Activated CD4-positive, alpha-beta T cell treated with anti-CD3 and anti-CD28 coated beads, Interleukin-2, amount 50 U/mL, for 24 hours (primary cell): ENCODE measurements around the gene S100A14.
"Not testable (repeated sequence)": the region's sequence is repeated elsewhere in the genome, so short reads cannot be mapped to it uniquely, and the experiment has no call there.

Source experiments
- DNase-seq, 2 donors: peaks; one replicate each; pipeline ENCODE4 v3.0.0-alpha.2; 2020; ENCODE audit warnings: low read depth in 1 of 2, low spot score in 1 of 2

S100A14 gene

DNA sequence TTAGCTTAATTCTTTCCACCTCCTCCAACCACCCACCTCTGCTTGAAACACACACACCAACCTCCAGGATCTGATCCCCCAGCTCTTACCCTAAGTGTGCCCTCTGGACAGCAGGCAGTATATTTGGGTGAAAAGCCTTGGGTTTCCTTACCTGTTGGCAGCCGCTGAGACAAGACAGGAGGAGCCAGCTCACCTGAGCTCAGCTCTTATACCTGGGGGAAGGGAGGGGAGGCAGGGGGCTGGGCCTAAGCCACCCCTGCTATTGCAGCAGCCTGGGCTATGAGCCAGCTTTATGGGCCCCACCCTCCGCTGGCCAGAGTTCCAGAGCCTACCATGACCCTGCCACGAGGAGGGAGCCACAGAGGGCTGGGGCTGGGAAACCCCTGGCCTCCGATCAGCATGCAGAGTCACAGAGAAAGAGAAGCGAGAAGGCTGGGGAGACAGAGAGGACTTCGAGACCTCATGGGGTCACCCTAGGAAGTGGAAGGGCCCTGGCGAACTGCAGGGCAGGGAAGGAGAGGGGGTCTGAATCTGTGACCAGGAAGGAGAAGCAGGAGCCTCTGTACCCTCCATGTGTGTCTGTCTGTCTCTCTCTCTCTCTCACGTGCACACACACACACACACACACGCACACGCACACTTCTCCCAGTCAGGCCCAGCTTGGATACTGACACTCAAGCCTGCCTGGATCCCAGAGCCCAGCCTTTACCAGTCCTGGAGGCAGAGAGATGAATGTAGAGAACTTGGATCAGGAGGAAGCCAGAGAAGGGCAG lies at the start of gene S100A14:
TSS of gene S100A14 (minus strand) at position 182 of the 773 bp plus-strand sequence. CDS start 467 bp downstream, outside the sequence.
- DNase-seq = no peak

DNA sequence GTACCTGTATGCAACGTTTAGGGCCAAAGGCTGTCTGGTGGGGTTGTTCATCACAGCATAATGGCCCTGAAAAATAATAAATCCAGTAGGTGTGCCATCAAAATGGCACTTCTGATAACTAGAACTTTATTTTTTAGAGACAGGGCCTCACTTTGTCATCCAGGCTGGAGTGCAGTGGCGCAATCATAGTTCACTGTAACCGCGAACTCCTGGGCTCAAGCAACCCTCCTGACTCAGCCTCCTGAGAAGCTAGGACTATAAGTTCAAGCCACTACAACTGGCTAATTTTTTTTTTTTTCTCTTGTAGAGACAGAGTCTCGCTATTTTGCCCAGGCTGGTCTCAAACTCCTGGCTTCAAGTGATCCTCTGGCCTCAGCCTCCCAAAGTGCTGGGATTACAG lies 47.1 kb upstream of the S100A14 start:
- no peak for DNase-seq

DNA sequence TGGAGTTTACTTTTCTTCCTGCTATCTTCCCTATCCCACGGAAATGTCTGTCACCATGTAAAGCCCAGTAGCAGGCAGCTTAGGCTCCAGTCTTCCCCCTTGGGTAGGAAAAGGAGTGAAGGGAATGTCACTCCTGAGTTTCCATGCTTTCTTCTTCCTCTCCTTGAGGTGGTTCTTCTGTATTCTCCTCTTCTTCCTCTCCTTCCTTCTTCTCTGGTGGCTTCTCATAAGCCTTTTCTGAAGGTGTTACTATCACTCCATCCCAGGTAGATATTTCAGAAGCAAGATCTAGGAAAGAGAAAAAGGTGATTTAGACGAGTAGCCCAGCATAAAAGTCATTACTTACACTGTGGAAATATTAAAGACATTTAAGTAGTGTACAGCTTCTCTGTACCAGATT lies 46.1 kb upstream of the S100A14 start:
- DNase-seq = no peak

- DNase-seq = no peak
Observed at GRCh38 chr1:153661111-153661708, 45.1 kb upstream of the S100A14 start.

- DNase-seq = no peak
Observed at GRCh38 chr1:153659656-153660055, 43.5 kb upstream of the S100A14 start.

- DNase-seq = no peak
Observed at GRCh38 chr1:153659175-153659534, 43.0 kb upstream of the S100A14 start.

DNA sequence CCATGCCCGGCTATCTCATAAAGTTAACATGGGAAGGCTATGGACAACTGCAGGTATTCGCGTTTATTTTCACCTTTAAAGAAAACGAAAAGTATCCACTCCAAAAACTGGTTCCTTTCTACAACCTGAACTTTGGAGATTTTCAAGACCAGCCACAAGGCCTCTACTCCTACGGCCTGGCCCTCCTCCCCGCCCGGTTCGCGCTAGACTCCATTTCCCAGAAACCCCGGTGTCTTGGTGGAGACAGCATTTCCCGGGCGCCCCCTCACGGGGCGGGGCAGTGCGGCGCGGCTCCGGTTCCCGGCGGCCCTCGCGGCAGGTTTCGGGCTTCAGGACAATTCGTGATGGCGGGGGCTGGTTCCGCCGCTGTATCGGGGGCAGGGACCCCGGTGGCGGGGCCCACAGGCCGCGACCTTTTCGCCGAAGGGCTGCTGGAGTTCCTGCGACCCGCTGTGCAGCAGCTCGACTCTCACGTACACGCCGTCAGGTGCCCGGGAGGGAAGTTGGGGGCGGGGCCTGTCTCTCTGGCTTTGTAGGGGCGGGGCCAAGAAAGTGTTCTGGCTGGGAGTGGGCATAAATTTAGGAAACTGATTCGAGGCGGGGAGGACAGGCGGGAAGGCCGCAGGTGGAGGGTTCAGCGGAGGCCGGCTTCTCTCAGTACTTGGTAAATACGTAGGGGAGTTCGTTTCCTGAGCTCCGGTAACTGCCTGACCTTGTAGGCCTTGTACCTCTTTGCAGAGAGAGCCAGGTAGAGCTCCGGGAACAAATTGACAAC lies 42.5 kb upstream of the S100A14 start, which contains the start of gene SNAPIN:
TSS of gene SNAPIN (plus strand) at position 304 of the 775 bp plus-strand sequence. CDS start at position 345, 41 bp downstream.
- peak; percentile 79 to 86 for DNase-seq

DNA sequence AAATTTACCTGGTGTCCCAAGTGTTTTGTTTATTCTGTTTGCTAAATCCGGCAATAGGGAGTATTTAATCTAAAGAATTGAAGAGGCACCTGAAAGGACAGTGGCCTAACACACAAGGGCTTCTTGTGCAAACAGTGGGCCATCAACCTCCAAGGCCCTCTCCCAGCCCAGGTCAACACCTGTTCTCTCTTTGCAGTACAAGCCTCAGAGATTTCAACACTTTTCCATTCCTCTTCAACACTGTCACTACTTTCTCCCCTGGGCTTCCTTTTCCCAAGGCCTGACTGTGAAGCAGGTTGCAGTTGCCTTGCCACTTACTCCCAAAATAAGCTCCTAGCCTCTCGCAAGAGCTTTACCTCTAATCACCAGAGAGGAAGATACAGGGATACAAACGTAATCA lies 39.2 kb upstream of the S100A14 start:
- DNase-seq = no peak

DNA sequence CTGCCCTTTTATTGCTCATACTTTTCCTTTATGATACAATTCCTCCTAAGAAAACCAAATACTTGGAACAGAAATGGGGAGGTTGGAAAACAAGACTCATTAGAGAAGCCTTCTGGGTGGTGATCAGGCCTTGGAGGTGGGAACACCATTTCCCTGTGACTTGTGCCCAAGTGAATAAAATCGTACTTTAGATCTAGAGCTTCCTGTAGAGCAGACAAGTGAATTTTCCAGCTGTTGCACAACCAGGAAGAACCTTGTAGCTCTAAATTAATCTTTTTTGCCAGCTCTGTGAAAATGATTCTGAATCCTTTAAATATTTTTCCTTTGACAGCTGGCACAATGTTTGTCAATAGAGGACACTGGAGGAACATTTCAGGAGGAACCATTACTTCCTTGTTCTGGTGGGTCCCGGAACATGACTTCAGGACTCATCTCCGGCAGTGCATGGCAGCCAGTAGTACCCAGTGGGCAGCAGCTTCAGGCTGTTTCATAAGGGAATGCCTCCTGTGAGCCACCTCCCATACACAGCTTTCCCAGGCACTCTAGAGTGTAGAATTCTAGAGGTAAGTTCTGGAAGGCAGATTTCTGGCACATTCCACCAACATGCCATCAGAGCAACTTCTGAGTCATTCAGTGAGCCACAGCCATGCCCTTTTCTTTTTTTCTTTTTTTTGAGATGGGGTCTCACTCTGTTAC lies 36.8 kb upstream of the S100A14 start:
- DNase-seq = no peak

- no peak for DNase-seq
Observed at GRCh38 chr1:153651771-153652170, 35.6 kb upstream of the S100A14 start.

DNA sequence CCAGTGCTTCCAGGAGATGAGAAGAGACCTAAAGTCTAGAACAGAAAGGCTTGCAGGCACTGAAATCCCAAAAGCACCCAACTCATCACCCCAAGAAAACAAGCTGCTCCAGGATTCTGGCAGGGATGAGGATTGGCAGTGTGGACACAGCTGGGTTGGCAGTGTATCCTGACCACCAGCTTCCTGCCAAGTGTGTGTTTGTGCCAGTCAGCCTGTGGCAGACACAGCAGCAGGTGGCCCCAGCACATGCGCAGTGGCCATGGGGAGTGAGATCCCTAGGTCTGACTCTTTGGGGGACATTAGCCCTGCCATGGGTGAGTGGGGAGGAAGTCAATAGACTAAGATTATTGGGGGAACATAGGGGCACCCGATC lies 33.7 kb upstream of the S100A14 start:
- no peak for DNase-seq

GRCh38 chr1:153649137-153649862 lies 33.2 kb upstream of the S100A14 start:
- no peak for DNase-seq

DNA sequence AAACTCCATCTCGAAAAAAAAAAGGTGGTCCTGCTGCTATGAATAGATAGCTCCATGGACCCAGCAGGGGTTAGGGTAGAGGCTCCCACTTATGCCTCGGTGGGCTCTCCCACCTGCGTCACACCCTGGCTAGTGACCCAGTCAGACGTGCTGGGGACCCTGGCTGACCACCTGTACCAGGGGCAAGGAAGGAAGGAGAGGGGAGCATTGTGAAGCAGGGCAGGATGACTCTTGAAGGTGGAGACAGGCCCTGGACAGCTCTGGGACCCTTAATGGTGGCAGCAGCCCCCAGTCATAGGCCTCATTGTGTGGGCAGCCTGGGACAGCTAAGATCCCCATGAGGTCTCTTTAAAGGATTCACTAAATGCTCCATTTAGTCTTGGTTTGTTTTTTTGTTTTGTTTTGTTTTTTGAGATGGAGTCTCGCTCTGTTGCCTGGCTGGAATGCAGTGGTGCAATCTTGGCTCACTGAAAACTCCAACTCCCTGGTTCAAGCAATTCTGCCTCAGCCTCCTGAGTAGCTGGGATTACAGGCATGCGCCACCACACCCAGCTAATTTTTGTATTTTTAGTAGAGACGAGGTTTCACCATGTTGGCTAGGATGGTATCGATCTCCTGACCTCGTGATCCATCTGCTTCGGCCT lies 32.0 kb upstream of the S100A14 start:
- no peak for DNase-seq

- no peak for DNase-seq
Observed at GRCh38 chr1:153647346-153647714, 31.2 kb upstream of the S100A14 start.

DNA sequence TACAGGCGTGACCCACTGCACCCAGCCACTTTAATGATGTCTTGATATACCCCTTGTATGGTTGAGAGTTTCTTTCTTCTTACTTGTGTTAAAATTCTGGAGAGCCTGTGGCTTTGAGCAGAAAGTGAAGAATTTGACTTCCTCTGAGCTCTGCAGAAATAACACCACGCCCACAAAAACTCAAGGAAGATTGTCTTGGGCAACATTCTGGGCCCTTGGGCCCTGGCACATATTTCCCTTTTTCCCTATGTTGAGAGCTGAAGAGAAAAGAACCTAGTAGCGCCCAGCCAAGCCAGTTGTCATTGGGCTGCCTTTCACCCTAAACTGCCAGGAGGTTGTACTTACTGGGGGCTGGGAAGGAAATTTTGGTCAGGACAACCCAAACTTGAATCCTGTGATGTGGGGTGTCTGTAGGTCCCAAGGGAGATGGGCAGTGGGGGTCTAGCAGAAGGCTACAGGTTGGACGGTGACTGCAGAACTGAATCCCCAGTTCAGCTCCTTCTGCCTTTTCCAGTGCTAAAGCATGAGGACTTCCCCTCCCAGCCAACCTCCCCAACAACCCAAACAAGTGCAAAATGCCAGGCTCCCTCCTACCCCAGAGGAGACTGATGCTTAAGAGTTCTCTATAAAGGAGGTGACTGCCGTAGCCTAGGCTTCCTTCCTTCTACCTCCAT lies 30.7 kb upstream of the S100A14 start:
- DNase-seq = no peak

DNA sequence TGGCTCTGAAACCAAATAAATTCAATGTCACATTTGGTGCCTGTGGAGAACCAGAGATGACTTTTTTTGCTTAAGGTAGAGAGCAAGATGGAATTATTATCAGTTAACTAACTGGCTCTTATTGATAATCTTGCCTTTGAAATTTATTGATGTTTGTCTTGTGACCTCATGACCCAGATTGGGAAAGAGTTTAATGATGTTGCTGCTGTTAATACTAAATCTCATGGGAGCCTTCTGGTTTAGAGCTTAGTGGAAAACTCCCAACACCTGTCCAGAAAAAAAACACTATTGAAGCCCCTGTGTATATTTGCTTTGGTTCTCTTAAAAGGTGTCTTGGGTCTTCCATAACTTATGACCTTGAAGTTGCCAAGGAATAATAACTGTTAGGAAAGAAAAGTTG lies 27.7 kb upstream of the S100A14 start:
- no peak for DNase-seq

DNA sequence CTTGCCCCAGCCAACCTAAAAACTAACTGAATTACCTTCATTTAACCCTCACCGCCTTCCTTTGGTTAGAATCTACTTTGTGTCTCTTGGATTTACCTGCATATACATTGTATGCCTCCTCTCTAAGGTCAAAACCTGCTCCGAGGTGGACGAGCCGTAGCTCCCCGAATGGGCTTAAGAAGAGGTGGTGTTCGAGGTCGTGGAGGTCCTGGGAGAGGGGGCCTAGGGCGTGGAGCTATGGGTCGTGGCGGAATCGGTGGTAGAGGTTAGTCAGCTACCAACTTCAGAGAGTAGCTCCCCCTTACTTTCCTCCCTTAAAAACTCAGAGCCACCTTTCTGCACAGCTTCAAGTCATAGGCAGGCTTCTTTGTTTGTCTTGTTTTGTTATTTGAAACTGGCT lies 27.0 kb upstream of the S100A14 start:
- DNase-seq = no peak

- DNase-seq = no peak
Observed at GRCh38 chr1:153642161-153642560, 26.0 kb upstream of the S100A14 start.

- DNase-seq = no peak
Observed at GRCh38 chr1:153640861-153641260, 24.7 kb upstream of the S100A14 start.

DNA sequence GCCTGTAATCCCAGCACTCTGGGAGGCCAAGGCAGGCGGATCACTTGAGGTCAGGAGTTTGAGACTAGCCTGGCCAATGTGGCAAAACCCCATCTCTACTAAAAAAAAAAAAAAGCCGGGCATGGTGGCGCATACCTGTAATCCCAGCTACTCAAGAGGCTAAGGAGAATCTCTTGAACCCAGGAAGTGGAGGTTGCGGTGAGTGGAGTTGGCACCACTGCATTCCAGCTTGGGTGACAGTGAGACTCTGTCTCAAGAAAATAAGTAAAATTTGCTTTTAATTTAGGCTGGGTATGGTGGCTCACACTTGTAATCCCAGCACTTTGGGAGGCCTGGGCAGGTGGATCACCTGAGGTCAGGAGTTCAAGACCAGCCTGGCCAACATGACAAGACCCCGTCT lies 24.1 kb upstream of the S100A14 start:
- not testable (repeated sequence) for DNase-seq
